GM19193 (cell line): ENCODE results near the gene SLCO3A1.

Experiments
- POLR2A ChIP-seq: IDR thresholded peaks from 4 replicates; pipeline ENCODE4 v1.6.1; 2011; ENCODE audit not compliant: insufficient read depth, insufficient read length; ENCODE audit errors: extremely low read depth

Gene SLCO3A1

DNA sequence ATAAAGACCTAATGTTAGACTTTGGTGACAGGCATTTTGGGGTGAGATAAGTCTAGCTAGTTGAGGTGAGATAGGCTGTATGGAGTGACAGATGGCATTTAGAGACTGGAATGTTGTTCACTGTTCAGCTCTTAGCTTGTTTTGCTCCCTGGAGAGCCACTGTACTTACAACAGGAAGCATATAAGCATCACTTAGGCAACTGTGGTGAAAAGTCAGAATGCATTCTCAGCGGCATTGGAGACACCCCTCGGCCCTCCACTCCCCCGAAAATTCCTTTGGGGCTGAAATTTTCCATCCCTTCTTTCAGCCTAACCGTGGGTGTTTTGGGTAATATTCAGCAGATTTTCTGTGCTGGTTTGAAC is 73.4 kb downstream of the SLCO3A1 start:
- no peak for TF ChIP-seq POLR2A

DNA sequence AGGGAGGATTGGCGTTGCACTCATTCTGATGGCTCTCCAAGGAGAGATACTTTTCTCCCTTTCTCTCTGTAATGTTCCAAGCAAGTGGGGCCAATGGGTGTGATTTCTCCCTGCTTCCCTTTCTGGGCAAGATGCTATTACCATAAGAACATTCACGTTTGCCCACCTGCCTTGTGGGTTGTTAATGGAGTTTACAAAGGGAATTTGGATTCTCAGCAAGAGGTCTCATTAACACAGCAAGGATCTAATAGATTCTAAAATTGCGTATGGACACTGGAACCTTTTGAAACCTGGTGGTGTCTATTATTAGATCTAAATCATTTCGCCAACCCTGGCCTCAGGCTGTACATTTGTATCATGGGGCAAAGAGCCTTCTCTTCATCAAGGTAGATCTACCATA is 74.1 kb downstream of the SLCO3A1 start:
- TF ChIP-seq POLR2A = no peak

DNA sequence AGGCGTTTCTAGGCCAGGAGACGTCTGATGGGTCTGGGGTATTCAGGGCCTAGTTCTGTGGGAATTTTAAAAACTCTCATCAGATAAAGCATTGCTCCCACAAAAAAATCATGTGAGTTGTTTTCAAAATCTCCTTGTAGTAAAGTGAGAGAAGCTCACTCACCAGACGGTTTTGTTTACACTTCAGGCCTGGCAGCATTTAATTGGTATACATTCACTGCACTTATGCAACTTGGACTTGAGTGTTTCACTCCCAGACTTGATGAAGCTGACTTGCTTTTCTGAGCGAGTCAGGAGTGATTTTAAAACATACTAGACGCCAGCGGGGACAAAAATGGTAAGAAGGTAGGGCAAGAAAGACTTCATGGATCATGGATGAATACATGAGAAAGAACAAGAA is 75.2 kb downstream of the SLCO3A1 start:
- TF ChIP-seq POLR2A = no peak

DNA sequence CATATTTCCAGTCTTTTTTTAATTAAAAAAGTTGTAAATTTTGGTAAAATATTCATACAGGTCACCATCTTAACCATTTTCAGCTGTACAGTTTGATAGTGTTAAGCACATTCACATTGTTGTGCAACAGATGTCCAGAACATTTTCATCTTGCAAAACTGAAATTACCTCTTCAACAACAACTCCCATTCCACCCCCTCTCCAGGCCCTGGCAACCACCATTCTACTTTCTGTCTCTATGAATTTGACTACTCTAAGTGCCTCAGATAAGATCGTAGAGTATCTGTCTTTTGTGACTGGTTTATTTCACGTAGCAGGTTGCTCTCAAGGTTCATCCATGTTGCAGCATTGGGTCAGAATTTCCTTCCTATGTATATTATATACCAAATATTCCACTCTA is 76.0 kb downstream of the SLCO3A1 start:
- no peak for TF ChIP-seq POLR2A

DNA sequence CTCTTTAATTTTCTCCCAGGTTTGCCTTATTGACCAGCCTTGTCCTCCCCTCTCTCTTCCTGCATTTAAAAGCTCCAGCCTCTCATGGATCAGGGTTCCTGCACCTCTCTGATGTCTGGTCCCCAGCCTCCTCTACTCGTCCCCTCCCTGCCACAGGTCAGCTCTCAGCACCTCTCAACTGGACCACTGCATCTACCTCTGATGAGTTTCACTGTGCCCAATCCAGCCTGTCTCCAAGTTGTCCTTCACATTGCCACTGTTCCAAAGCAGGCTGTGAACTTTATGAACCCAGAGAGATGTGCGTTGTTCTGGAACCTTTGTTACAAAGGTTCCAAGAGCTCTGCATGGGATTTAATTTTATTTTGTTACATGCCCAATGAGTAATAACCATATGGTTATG is 76.6 kb downstream of the SLCO3A1 start:
- no peak for TF ChIP-seq POLR2A

DNA sequence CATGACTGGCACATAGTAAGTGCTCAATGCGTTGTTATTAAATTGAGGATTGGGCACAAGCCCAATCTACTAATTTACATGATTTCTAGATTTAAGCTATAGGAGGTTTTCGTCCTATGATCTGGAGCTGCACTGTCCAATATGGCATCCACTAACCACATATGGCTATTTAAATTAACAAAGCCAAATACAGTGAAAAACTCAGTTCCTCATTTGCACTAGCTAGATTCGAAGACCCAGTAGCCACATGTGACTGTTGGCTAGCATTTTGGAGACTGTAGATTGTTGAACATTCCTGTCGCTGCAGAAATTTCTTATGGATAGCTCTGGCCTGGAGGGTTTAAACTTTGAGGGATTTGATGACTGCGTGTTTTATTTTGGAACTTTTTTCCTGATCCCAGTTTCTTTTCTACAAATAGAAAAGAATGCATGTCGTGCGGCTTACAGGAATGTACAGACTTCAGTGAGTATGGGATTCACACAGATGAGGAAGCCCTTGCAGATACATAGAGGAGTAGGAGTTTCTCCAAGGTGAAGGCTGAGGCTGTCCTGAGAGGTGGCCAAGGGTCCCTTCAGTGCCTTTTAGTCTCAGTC is 82.8 kb downstream of the SLCO3A1 start:
- no peak for TF ChIP-seq POLR2A

DNA sequence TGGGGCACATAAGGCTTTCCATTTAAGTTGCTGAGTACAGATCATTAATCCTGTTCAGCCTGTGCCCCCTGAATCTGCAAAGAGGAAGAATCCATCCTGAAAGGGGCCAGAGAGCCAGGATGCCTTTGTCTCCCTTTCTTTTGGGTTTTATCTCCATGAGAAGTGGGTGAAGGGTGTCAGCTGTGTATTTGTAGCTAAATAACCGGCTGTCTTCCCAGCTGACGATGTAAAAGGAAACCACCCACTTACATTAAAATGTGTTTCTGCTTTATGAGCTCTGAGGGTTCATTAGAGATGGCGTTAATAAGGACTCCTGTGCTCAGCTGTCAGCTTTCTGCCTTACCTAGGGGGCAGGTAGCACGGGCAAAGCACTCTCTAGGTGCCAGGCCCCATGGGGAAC is 83.4 kb downstream of the SLCO3A1 start:
- TF ChIP-seq POLR2A = no peak

DNA sequence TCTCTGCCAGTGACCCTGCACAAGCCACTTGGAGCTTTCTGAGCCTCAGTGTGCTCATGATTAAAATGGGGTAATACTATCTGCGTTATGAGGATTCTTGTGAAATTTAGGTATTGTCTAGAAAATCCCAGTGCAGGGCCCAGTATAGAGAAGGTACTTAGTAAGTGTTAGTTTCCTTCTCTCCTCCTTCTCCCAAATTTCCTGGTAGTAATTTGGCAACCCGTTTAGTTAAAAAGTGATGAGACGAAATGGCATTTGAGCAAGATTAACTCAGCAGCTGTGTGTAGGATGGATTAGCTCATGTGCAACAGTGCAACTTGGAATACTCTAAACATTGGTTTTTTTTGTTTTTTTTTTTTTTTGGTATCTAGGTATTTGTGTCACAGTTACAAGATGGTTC is 84.6 kb downstream of the SLCO3A1 start:
- no peak for TF ChIP-seq POLR2A

DNA sequence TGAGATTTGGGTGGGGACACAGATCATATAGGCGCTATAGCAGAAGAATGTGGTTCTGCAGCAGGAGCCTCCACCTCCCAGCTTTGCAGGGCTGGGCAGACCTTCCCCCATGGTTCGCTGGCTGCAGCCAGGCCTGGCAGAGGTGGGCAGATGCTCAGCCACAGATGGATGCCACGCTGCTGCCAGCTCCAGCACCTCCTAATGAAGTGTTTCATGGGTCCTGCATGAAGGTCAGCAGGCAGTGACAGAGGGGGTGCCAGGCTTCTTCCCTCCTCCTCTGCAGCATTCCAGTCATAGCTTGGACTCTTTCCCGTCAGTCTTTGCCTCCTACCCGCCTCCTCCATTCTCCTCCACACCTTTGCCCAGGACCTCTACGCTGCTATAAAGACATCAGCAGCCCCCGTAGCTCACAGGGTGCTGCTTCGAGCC is 85.9 kb downstream of the SLCO3A1 start:
- TF ChIP-seq POLR2A = no peak

DNA sequence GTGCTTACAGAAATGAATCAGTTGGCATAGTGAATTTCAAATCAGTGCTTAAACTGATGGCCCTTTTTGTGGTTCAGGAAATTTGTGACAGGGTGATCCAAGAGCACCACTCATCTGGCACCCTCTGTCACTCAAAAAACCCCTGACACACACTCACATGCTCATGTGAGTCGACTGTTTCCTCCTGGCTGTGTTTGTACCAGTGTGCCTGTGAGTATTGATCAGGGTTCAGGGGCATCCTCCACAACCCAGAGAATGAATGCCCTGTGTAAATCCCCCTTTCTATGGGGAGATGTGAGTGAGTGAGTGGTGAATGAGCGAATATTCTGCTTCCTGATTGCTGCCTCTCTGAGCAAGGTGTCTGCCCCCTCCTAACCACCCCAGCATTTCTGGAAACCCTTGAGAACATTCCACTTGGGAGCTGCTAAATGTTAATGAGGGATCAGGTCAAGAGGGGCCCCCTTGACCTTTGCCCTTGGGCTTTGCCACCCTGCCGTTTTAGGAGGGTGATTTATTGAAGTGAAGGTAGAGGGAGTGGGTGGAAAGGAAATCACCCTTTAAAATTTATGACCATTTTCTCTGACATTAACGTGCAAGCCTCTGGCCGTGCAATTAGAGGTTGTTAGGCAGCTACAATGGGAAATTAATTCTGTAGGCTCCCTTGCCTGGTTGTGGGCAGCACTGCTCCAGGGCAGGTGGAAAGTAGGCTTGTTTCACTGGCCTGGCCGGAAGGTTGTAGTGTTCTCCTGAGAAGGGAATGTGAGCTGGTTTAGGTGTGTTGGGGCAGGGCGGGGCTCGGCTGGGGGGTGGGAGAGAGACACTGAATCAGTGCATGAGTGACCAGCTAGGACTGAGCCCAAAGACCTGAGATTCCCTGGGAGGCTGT is 87.2 kb downstream of the SLCO3A1 start:
- no peak for TF ChIP-seq POLR2A

DNA sequence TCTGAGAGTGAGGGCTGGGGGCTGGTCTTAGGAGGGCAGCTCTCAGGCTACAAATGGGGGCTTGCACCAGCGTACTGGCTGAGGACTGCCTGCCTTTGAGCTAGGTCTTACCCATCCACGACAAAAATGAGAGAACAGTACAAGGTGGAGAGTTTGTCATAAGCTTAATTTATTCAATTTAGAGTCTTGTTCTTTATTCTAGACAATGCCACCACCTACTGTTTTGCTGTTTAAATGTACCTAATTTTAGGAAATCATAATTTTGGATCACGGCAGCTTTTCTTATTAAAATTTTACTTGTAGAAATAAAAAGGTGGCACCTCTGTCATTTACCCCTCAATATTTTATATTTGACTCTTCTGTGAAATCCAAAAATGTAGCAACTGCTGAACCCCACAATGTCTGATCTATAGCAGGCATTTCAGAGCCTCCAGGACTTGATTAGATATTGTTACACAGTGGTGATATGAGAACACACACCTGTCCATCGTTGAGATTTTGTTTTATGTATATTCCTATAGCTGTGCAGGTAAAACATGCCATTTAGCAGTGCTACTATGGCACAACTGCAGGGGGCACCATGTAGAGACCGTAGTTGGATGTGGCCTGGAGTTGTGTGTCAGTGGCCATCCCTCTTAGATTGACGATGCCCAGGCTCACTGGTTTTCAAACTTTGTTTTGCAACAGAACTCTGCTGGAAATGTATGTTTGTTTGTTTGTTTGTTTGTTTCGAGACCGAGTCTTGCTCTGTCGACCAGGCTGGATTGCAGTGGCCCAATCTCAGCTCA is 88.6 kb downstream of the SLCO3A1 start:
- no peak for TF ChIP-seq POLR2A

DNA sequence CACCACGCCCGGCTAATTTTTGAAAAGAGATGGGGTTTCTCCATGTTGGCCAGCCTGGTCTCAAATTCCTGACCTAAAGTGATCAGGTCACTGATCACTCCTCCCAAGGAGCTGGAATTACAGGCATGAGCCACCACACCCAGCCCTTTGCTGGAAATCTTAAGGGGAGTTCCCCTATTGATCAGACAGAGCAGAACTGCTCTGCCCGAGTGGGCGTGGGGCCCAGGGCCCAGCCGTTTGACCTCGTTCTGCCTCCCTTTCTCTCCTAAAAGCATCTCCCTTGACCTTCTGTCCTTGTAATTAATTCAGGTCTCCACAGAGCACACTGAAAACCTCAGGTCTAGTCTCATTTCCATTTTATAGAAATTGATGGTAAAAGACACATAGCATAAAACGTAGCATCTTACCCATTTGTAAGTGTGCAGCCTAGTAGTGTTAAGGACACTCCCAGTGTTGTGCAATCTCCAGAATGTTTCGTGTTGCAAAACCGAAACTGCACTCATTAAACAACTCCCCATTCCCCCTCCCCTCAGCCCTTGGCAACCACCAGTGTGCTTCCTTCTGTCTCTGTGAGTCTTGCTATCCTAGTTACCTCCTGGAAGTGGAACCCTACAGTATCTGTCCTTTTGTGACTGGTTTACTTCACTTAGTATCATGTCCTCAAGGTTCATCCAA is 89.3 kb downstream of the SLCO3A1 start:
- no peak for TF ChIP-seq POLR2A

DNA sequence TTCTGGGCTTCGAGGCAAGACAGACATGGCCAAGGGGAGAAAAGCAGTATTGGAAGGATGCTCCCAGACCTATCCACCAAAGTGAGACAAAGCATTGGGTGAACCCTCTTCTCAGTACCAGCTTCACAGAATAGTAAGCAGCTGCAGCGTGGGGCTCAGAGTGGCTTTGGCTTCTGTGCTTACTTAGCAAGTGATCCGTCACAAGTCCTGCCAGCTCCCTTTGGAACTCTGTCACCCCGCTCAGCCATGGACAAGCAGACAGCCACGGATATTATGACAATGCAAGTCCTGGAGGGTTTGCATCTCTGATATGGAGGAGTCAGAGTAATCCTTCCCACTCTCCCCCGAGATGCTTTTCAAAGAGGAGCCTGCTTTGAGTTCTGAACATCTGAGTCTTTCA is 90.8 kb downstream of the SLCO3A1 start:
- no peak for TF ChIP-seq POLR2A

DNA sequence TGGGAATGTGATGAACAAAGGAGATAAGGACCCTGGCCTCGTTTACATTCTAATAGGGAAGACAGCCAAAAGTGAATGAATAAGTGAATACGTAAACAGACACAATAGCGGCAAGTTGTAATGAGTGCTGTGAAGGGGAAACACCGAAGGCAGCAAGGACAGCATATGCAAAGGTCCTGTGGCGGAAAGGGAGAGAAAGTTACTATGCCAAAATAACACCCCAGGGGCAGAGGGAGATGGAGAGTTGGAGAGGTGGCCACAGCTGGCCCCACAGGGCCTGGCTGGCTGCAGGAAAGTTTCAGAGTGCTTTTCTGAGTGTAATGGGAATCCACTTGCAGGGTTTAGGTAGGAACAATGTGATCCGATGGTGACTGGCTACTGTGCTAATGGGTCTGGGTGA is 91.9 kb downstream of the SLCO3A1 start:
- TF ChIP-seq POLR2A = no peak

DNA sequence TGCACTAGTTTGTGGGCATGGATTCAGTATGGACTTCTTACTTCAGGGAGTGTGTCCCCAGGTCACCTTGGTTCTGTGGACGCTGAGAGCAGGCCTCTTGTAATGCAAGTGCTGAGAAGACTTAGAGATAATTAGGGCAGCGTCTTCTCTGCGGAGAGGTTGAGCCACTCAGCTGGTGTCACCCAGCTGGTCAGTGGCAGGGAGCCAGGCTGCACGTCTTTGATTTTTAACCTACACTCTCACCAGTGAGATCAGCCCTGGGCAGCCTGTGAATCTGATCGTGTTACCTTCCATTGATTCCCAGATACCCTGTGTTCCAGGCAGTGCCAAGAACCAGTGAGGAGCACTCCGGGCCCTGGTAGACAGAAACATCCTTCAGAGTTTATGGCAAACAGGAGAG is 92.6 kb downstream of the SLCO3A1 start:
- no peak for TF ChIP-seq POLR2A

DNA sequence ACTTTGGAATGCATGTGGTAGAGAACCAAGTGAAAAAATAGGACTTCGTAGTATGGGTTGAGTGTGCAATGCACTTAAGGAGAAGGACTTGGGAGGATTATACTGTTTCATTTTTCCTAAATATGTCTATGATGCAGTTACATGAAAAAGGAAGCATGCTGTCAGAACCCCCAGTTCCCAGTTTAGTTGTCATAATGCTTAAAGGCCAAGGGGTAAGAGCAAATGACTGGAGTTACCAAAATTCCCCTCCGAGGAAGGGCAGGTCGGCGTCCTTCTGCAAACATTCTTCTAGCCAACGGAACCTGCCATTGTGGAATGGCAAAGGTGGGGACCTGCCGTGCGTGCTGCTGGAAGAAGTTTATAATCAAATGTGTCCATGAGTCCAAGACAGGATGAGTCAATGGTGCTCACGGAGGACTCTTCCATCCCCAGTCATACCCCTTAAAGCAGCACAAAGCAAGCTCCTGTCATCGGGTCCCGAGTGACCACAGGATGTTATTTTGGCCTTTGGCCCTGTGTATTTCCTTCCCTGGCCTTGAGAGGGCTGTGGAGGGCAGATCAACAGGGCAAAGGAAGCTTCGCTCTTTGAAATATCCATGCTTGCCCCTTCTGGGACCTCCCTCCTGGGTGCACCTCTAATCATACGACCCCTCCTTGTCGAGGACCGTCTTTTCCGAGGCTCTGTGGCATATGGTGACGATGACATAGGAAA is 93.2 kb downstream of the SLCO3A1 start:
- TF ChIP-seq POLR2A = no peak
